GM12878 (cell line): ENCODE measurements around the gene CSHL1. TPM values are rescaled to one million over a fixed set of nuclear protein-coding genes. Genes with fewer than 3 reads are reported as not detected.

Experiments used
- ATAC-seq: fragments of 200-7000 bp; cut with Tn5 transposase; 3 replicates; pipeline ENCODE4 v1.9.1; 2020; ENCODE audit warnings: mild to moderate bottlenecking, moderate library complexity
- BruUV-seq: library from RNA; stranded (reverse); fragments of 400-500 nt; replicated peaks from 2 replicates; lab custom pipeline; 2021; lab: Mats Ljungman, UMichigan
- CTCF ChIA-PET: fragments of 300-600 bp; sonication (Branson Sonifier 250); formaldehyde crosslinking; extraction: SDS; loops from one replicate; lab custom pipeline; 2021; ENCODE audit warnings: inconsistent platforms; lab: Yijun Ruan, JAX
- POLR2A ChIA-PET: fragments of 350-600 bp; formaldehyde crosslinking; extraction: SDS; loops from one replicate; lab custom pipeline; 2021; ENCODE audit warnings: inconsistent platforms; lab: Charles Lee
- RAD21 ChIA-PET: fragments of 300-600 bp; sonication (Branson Sonifier 250); formaldehyde crosslinking; loops from one replicate; lab custom pipeline; 2023; ENCODE audit warnings: antibody characterized with exemption; ENCODE audit not compliant: unreplicated experiment; lab: Charles Lee
- SMC1A ChIA-PET: fragments of 300-600 bp; sonication (Branson Sonifier 250); formaldehyde crosslinking; loops from one replicate; lab custom pipeline; 2023; ENCODE audit not compliant: unreplicated experiment, uncharacterized antibody; lab: Charles Lee
- DNase-seq: peaks from one replicate; pipeline ENCODE4 v3.0.0-alpha.2; 2011; ENCODE audit warnings: low read depth, low spot score
- FAIRE-seq: peaks from 3 replicates; lab custom pipeline; 2011; peaks lifted over from hg19 to GRCh38; lab: Jason Lieb, UNC
- H2AFZ ChIP-seq: 2 replicates; pipeline ENCODE4 v1.6.0; 2011; ENCODE audit warnings: low read depth, low read length, control low read depth; ENCODE audit not compliant: control insufficient read depth
- H3K27ac ChIP-seq: 2 replicates; pipeline ENCODE4 v1.5.1; 2011; ENCODE audit warnings: control low read depth; ENCODE audit not compliant: control insufficient read depth, insufficient read depth
- H3K27me3 ChIP-seq, 2 experiments: replicated peaks in 1 of 2; 2 replicates each; pipeline versions ENCODE4 v1.6.0 to v1.6.1; 2011; ENCODE audit warnings: low read length in 1 of 2; ENCODE audit not compliant: control insufficient read depth in 2 of 2, insufficient read depth in 2 of 2
- H3K36me3 ChIP-seq, 2 experiments: 2 replicates each; pipeline ENCODE4 v1.5.1; 2011; ENCODE audit warnings: low read length in 1 of 2; ENCODE audit not compliant: control insufficient read depth in 2 of 2, insufficient read depth in 2 of 2
- H3K4me1 ChIP-seq: 2 replicates; pipeline ENCODE4 v1.6.1; 2011; ENCODE audit warnings: mild to moderate bottlenecking, low read length, moderate library complexity, mixed read lengths; ENCODE audit not compliant: control insufficient read depth, insufficient read depth
- H3K4me2 ChIP-seq: 2 replicates; pipeline ENCODE4 v1.6.0; 2011; ENCODE audit warnings: control low read depth; ENCODE audit not compliant: control insufficient read depth, insufficient read depth
- H3K4me3 ChIP-seq: fragments of 200-600 bp; sonication (generic); 2 replicates; pipeline ENCODE4 v1.5.1; 2016
- H3K79me2 ChIP-seq: 2 replicates; pipeline ENCODE4 v1.6.0; 2011; ENCODE audit warnings: low read length; ENCODE audit not compliant: control insufficient read depth, insufficient read depth
- H3K9ac ChIP-seq: 2 replicates; pipeline ENCODE4 v1.8.0; 2011; ENCODE audit warnings: low read length, control low read depth, mixed read lengths; ENCODE audit not compliant: control insufficient read depth, insufficient read depth
- H3K9me3 ChIP-seq: replicated peaks from 3 replicates; pipeline ENCODE4 v1.5.1; 2011; ENCODE audit warnings: mild to moderate bottlenecking, low read length; ENCODE audit not compliant: control insufficient read depth, insufficient read depth
- H4K20me1 ChIP-seq: 2 replicates; pipeline ENCODE4 v1.6.0; 2011; ENCODE audit not compliant: control insufficient read depth, insufficient read depth
- ASH2L ChIP-seq: fragments of 300-600, 200-600 bp; sonication (generic); IDR thresholded peaks from 2 replicates; pipeline ENCODE4 v1.6.1; 2017; ENCODE audit warnings: low read depth, mild to moderate bottlenecking, borderline replicate concordance
- ATF3 ChIP-seq: IDR thresholded peaks from 2 replicates; pipeline ENCODE4 v1.6.1; 2011; ENCODE audit warnings: low read depth, mild to moderate bottlenecking, low read length, moderate library complexity, borderline replicate concordance; ENCODE audit errors: extremely low read depth
- BMI1 ChIP-seq: fragments of 450-650 bp; IDR thresholded peaks from 2 replicates; pipeline ENCODE4 v1.6.1; 2016; ENCODE audit warnings: mild to moderate bottlenecking, moderate library complexity, borderline replicate concordance
- BRCA1 ChIP-seq: IDR thresholded peaks from 2 replicates; pipeline ENCODE4 v1.6.1; 2011; ENCODE audit warnings: low read depth, low read length, improper control_type of control experiment
- EED ChIP-seq: sonication (generic); IDR thresholded peaks from 2 replicates; pipeline ENCODE4 v1.6.1; 2016; ENCODE audit warnings: antibody characterized with exemption, low read depth
- GATAD2B ChIP-seq: fragments of 450-650 bp; conservative IDR thresholded peaks from 2 replicates; pipeline ENCODE4 v1.6.1; 2017; ENCODE audit warnings: low read depth, mild to moderate bottlenecking, moderate library complexity
- IKZF1 ChIP-seq: fragments of 450-650 bp; conservative IDR thresholded peaks from 2 replicates; pipeline ENCODE4 v1.6.1; 2017; ENCODE audit warnings: antibody characterized with exemption, mild to moderate bottlenecking
- IRF3 ChIP-seq: fragments of 450-650 bp; IDR thresholded peaks from 2 replicates; pipeline ENCODE4 v1.6.1; 2014; ENCODE audit warnings: mild to moderate bottlenecking
- MLLT1 ChIP-seq: fragments of 450-650 bp; IDR thresholded peaks from 2 replicates; pipeline ENCODE4 v1.6.1; 2016; ENCODE audit warnings: mild to moderate bottlenecking
- MTA2 ChIP-seq: fragments of 450-650 bp; IDR thresholded peaks from 2 replicates; pipeline ENCODE4 v1.6.1; 2016; ENCODE audit warnings: low read depth, mild to moderate bottlenecking, moderate library complexity
- NBN ChIP-seq: fragments of 450-650 bp; IDR thresholded peaks from 2 replicates; pipeline ENCODE4 v1.6.1; 2016
- NFIC ChIP-seq: IDR thresholded peaks from 2 replicates; pipeline ENCODE4 v1.6.1; 2012; ENCODE audit warnings: low read depth, mild to moderate bottlenecking, inconsistent platforms, low read length, moderate library complexity
- NFYB ChIP-seq: IDR thresholded peaks from 2 replicates; pipeline ENCODE4 v1.6.1; 2011; ENCODE audit warnings: low read depth, mild to moderate bottlenecking, low read length, improper control_type of control experiment, moderate library complexity; ENCODE audit not compliant: insufficient read depth
- RBBP5 ChIP-seq: fragments of 200-600 bp; sonication (generic); conservative IDR thresholded peaks from 2 replicates; pipeline ENCODE4 v1.6.1; 2016
- RFX5 ChIP-seq: IDR thresholded peaks from 2 replicates; pipeline ENCODE4 v1.6.1; 2011; ENCODE audit warnings: low read depth, low read length, improper control_type of control experiment
- ZBTB40 ChIP-seq: fragments of 450-650 bp; IDR thresholded peaks from 2 replicates; pipeline ENCODE4 v1.6.1; 2016; ENCODE audit warnings: mild to moderate bottlenecking, moderate library complexity, borderline replicate concordance
- whole genome bisulfite sequencing: methylation state at CpG from one replicate; pipeline ENCODE4 v1.1.6; 2016; ENCODE audit warnings: low lambda C conversion rate; ENCODE audit not compliant: insufficient replicate concordance, insufficient coverage; ENCODE audit errors: missing lambda C conversion rate; 5-methylcytosine and 5-hydroxymethylcytosine counted together
- in situ Hi-C: fragments of 300-500 bp; cut with MboI; formaldehyde crosslinking; loops from 9 replicates; pipeline ENCODE4 v1.14.3; 2018; ENCODE audit warnings: mixed read lengths
- intact Hi-C: fragments of 100-400 bp; cut with micrococcal nuclease; formaldehyde crosslinking; loops from one replicate; pipeline ENCODE4 v1.14.2; 2022; ENCODE audit not compliant: unreplicated experiment
- polyA plus RNA-seq, 11 experiments: library from polyadenylated mRNA; depleted of rRNA in 4 of 11; unstranded in 6 of 11; stranded (reverse) in 5 of 11; fragments of >200 nt; fragmentation: Nextera tagmentation in 4 of 11; fragmentation: Illumina TruSeq in 1 of 11; extraction: Ambion mirVana in 4 of 11; extraction: Trizol in 1 of 11; gene quantifications; 1 replicate in 1 of 11; 2 replicates in 10 of 11; pipeline versions ENCODE4 v1.2.1 to v1.2.3, GENCODE V29; 2011 to 2016; ENCODE audit warnings: inconsistent platforms in 2 of 11, missing spikeins in 2 of 11, low read depth in 1 of 11
- total RNA-seq, 4 experiments: library from RNA; depleted of rRNA in 3 of 4; stranded (reverse); fragments of >200 nt in 3 of 4; fragmentation: Illumina TruSeq in 1 of 4; extraction: Trizol in 1 of 4; gene quantifications; 2 replicates each; pipeline versions ENCODE4 v1.2.1 to v1.2.3, GENCODE V29; 2013 to 2021

The CSHL1 gene
- total and polyA plus RNA-seq, 10 of the 15 experiments (the other 5 are each of a cell fraction or from before 2014, with no cell fraction given): not detected

DNA sequence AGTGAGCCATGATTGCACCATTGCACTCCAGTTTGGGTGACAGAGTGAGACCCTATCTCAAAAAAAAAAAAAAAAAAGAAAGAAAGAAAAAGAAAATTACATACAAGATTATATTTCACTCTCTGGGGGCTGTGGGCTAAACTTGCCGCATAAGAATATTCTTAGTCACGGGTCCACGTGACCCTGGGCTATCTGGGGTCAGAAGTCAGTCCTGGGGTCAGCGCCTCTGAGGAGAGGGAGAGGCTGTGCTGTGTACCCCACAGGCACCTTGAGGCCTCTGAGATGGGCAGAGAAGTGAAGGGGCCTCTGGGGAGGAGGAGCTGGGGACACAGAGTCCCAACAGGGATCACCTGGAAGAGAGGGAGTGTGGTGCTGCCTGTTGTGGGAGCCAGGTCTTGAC, 26.9 kb upstream of the CSHL1 start (continued):
- TF ChIP-seq MLLT1: no peak
- no peak for TF ChIP-seq ASH2L
- TF ChIP-seq IRF3: no peak
- no peak for TF ChIP-seq MTA2
- TF ChIP-seq BRCA1: no peak
- no peak for TF ChIP-seq BMI1
- TF ChIP-seq ATF3: no peak
- TF ChIP-seq GATAD2B: no peak

DNA sequence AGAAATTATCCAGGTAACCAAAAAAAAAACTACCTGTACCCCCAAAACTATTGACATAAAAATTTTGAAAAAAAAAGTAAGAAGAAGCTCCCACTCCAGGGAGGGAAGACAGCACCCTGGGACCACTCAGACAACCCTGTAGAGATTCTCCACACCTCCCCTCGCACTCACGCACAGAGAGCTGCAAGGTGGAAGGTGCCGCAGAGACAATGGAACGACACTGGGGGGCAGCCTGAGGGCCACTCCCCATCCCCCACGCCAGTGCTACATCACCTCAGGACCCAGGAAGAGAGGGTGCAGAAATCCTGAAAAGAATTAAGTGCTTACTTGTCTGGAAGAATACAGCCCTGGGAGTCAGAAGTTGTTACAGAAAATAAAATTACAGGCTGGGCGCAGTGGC, 26.3 kb upstream of the CSHL1 start:
- SMC1A ChIA-PET: interaction anchor here (0.8 to 1.3 kb wide), 3 partner anchors 8 to 16 kb away, joined by 3 to 5 read pairs (median 5); no protein-coding TSS in a partner anchor
- ATAC-seq (no peak), DNase-seq (no peak), FAIRE-seq (no peak)
- POLR2A ChIA-PET: interaction anchor here (0.6 to 1.2 kb wide), 3 partner anchors 42 to 410 kb away, joined by 3 to 5 read pairs (median 3); partner anchors contain the start of gene ICAM2
- intact Hi-C loops: no loop called here
- Histone ChIP-seq H3K4me2 (no peak overlapping the region), H4K20me1 (no peaks in the 10 kb centered on the region), H3K9me3 (no peaks in the 10 kb centered on the region), H3K79me2 (peaks cover 2% of the 10 kb centered on the region; the same call in 1 of the 2 replicates), H2AFZ (no peak overlapping the region), H3K27ac (no peak overlapping the region), H3K9ac (no peak overlapping the region), H3K27me3 (no peaks in the 10 kb centered on the region), H3K36me3 (no peaks in the 10 kb centered on the region), H3K4me3 (no peak overlapping the region), H3K4me1 (peaks cover 11% of the 10 kb centered on the region)
- CTCF ChIA-PET: interaction anchor here (0.9 to 1.9 kb wide), 4 partner anchors 9 to 79 kb away, joined by 3 to 9 read pairs (median 4); no protein-coding TSS in a partner anchor
- RAD21 ChIA-PET: interaction anchor here (1.0 kb wide), 1 partner anchor 18 kb away, joined by 3 read pairs; no protein-coding TSS in a partner anchor
- no TSS peak for BruUV-seq
- WGBS: 83% methylated on average over 6 of the region's 6 CpGs
- in situ Hi-C loops: no loop called here
- TF ChIP-seq NFYB (no peak), NFIC (no peak), ZBTB40 (no peak), EED (no peak), RFX5 (no peak), RBBP5 (no peak), IKZF1 (no peak), NBN (no peak)
